ENCODE results near the gene ACACB.

ACACB gene

GRCh38 chr12:109109746-109110350 is 6.5 kb upstream of the ACACB start:
- no peak for DNase-seq (ENCODE audit: low read depth in 2 of 3, low spot score in 2 of 3)

DNA sequence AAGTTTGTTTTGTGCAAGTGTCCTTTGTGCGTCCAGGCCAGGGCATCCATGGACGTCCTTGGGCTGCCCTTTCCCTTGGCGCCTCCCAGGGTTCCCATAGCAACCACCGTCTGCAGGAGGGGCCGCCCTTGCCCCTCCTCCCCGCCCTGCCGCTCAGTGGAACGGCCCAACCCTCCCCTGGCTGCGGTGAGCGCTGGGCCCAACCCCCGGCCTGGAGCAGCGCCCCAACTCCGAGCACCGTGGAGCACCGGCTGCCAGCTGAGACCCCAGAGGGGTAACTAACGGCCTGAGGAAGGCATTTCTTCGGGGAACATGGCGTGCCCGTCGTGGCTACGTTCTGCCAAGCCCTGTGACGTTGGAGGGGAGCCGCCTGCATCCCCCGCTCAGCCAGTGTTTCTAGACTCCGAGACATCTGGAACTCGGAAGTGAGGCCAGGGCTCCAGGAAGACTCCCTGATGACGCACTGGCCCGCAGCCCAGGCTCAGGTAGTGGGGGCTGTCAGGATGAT is 5.3 kb upstream of the ACACB start:
- DNase-seq (ENCODE audit: low read depth in 2 of 3, low spot score in 2 of 3), result peak in 1 of 3 experiments; percentile 18

- no peak for DNase-seq (ENCODE audit: low read depth in 2 of 3, low spot score in 2 of 3)
These were observed 3.5 kb upstream of the ACACB start for GRCh38 chr12:109112720-109113465.

- DNase-seq (ENCODE audit: low read depth in 2 of 3, low spot score in 2 of 3), result no peak
These were observed 2.6 kb upstream of the ACACB start for GRCh38 chr12:109113661-109114321.

DNA sequence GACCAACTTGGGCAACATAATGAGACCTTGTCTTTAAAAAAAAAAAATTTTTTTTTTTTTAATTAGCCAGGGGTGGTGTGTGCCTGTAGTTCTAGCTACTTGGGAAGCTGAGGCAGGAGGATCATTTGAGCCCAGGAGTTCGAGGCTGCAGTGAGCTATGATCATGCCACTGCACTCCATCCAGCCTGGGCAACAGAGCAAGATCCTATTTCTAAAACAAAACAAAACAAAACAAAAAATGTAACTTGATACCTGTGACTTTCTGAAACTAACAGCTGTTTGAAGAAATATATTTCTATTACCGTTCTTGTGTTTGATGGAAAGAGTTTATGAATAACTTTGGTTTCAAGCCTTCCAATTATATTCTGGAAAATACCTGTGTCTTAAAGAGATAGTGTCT is 1.7 kb upstream of the ACACB start:
- no peak for DNase-seq (ENCODE audit: low read depth in 2 of 3, low spot score in 2 of 3)

- no peak for DNase-seq (ENCODE audit: low read depth in 2 of 3, low spot score in 2 of 3)
These were observed 1.0 kb upstream of the ACACB start for GRCh38 chr12:109115404-109115757.

GRCh38 chr12:109116611-109116949 is 193 bp downstream of the ACACB start:
- no peak for DNase-seq (ENCODE audit: low read depth in 2 of 3, low spot score in 2 of 3)

- no peak for DNase-seq (ENCODE audit: low read depth in 2 of 3, low spot score in 2 of 3)
These were observed 3.7 kb downstream of the ACACB start for GRCh38 chr12:109120095-109120494.

DNA sequence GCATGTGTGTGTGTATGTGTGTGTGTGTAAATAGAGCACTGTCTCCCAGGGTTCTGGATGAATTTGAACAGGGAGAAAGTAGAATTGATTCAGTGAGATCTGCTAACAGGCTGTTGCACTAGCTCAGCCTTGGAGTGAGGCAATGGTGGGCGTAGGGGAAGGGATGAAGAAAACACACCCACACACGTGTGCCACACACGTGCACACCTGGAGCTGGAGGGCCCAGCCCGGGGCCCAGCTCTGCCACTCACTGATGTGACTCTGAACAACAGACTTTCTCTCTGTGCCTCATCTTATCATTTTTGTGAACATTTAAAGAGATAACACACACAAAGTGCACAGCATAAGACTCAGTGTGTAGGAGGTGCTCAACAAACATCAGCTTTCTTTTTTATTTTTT is 4.2 kb downstream of the ACACB start:
- DNase-seq (ENCODE audit: low read depth in 2 of 3, low spot score in 2 of 3), result no peak

- no peak for DNase-seq (ENCODE audit: low read depth in 2 of 3, low spot score in 2 of 3)
These were observed 5.0 kb downstream of the ACACB start for GRCh38 chr12:109121346-109121880.

DNA sequence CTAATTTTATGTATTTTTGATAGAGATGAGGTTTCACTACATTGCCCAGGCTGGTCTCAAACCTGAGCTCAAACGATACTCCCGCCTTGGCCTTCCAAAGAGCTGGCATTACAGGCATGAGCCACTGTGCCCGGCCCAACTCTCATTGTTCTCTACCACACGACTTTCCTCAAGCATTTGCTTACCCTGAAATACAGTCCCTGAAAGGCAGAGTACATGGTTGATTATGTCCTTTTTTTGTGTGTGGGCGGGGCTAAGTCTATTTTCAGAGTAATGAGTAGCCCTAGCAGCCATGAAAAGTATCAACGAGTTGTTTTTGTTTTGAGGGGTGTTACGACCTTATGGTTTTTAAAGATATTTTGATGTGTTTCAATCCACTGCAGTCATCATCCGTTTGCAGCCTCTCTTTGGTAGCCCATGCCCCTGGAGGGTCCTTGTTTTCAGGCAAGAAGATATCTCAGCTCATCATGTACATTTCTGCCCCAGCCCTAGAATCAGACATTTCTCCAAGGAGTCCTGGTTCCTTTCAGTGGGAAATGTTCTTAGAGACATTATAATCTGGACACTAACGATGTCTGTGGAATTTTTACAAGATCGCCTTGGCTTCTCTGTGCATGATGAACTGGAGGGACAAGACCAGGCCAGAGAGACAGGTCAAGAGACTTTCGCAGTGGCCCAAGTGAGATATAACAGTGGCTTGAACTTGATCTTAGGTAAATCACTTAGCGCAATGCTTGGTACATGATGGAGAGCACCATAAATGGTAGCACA is 8.7 kb downstream of the ACACB start:
- DNase-seq (ENCODE audit: low read depth in 2 of 3, low spot score in 2 of 3), result no peak

DNA sequence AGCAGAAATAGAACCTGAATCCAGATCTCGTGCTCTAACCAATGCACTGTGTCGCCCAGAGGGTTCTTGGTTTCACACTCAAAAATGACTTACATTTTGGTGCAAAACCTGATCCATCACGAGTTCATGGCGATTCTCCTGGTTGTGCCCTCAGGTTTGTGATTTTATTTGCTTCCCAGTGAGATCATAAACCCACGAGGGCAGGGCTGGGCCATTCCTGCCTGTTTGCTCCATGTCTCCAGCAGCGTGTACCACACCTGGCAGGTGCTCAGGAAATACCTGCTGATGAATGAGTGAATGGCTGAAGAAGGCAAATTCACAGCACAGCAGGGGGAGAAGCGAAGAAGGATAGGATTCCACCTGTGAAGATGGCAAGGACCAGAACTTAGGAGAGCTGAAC is 9.4 kb downstream of the ACACB start:
- no peak for DNase-seq (ENCODE audit: low read depth in 2 of 3, low spot score in 2 of 3)

- DNase-seq (ENCODE audit: low read depth in 2 of 3, low spot score in 2 of 3), result no peak
These were observed 10.4 kb downstream of the ACACB start for GRCh38 chr12:109126784-109127183.

DNA sequence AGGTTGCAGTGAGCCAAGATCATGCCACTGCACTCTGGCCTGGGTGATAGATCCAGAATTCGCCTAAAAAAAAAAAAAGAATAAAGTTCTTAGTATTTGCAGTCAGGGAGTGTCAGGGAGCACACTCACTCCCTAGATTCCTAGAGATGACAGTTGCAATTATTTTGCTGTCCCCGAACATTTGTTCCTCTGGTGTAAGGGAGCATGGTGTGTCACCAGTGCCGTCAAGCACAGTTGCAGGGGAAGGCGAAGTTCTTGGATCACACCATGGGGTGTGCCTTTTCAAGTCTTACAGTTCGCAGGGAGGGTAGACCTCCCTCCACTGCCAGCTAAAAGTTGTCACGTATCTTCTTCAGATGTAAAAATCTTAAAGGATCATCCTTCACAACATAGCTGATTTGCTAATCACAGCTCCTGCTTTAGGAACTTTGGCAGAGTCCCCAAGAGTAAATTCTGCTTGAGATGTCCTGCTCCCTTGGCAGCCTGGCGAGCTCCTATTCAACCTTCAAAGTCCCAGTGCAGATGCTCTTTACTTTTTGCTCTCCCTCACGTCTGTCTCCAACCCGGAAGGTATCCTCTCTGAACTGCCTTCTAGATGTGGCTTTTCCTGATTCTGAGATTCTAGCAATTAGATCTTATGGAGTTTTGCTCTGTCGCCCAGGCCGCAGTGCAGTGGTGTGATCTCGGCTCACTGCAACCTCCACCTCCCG is 11.3 kb downstream of the ACACB start:
- DNase-seq (ENCODE audit: low read depth in 2 of 3, low spot score in 2 of 3), result no peak

- no peak for DNase-seq (ENCODE audit: low read depth in 2 of 3, low spot score in 2 of 3)
These were observed 14.1 kb downstream of the ACACB start for GRCh38 chr12:109130297-109131153.

DNA sequence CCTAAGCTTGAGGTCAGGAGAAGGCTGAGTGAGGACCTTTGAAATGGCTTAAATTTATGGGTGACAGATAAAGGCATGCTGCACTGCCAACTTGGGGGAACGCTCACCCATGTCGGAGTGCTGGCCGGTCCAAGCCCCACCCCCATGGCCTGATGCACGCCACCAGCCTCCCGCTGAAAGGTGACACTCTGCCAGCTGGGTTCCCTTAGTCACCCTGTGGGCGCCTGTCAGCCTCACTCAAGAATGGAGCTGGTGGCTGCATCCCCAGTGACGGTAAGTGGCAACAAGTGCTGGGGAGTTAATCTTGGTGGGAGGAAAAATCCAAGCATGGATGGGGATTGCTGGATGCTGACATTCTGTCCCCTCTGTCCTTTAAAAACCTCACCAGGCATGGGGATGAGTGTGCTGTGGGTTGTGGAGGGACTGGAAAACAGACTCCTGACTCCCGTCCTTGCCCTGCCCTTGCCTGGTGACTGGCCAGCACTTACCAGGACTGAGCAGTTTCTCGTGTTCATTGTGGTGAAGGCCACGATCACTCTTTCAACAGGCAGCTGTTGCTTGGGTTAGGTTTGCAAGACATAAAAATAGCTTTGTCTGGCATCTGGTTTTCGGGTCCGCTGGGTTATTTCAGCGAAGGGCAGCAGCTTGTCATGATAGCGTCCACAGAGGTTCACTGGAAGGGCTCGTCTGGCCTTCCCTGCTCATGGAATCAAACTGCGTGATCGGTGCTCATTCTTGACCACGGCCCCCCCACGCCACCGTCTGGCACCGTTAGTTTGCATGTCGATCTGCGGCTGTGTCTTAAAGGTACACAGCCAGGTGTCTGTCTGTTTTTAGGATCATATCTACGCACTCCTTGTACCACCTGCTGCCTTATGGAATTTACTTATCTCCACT is 15.0 kb downstream of the ACACB start:
- no peak for DNase-seq (ENCODE audit: low read depth in 2 of 3, low spot score in 2 of 3)

DNA sequence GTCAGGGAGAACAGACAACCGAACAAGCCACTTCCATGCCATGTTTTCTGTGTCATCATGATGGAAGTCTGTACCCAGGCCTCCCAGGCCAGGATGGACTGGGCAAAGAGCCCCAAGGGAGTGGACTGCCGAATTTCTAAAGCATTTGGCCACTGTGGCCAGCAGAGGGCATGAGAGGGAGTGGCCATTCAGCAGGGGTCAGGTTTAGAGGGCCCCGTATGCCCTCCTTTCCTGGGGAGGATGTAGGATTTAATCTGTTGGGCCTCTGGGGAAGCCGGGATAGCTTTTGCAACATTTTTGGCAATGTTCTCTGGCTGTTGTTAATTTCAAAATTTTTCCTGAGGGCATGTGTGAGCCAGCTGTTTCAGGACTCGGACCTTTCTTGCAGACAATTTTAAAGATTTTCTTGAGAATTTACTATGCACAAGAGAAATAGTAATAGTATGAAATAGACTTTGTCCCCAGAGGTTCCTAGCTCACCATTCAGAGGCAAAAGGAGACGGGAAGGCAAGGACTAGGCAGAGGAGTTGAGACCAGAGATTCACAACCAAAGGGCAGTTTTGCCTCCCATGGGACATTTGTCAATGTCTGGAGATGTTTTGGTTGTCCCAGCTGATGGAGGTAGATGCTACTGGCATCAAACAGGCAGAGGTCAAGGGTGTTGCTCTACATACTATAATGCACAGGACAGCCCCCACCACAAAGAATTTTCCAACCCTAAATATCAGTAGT is 18.0 kb downstream of the ACACB start:
- no peak for DNase-seq (ENCODE audit: low read depth in 2 of 3, low spot score in 2 of 3)

GRCh38 chr12:109137055-109137454 is 20.7 kb downstream of the ACACB start:
- no peak for DNase-seq (ENCODE audit: low read depth in 2 of 3, low spot score in 2 of 3)
